ENCODE measurements around the gene GGACT. TPM values are rescaled to one million over a fixed set of nuclear protein-coding genes. Genes with fewer than 3 reads are reported as not detected.

The GGACT gene
- total RNA-seq, 2 donors from 2014 or later = 2.7 to 6.6 TPM

GRCh38 chr13:100541897-100542825, 46.4 kb downstream of the GGACT start:
- Mint-ChIP-seq H3K36me3 (ENCODE audit: low read depth) (no peaks in the 10 kb centered on the region), H3K4me3 (no peak overlapping the region), H3K4me1 (peaks cover 16% of the 10 kb centered on the region), H3K9me3 (no peaks in the 10 kb centered on the region), H3K27me3 (ENCODE audit: insufficient read depth) (no peaks in the 10 kb centered on the region), H3K27ac (no peak overlapping the region)
- H3K9me3 ChIP-seq (ENCODE audit: control insufficient read depth, low read length) = no peaks in the 10 kb centered on the region
- peaks cover 5% of the 10 kb centered on the region for H3K4me1 ChIP-seq (ENCODE audit: control insufficient read depth, insufficient read depth, low read length)
- H3K4me3 ChIP-seq (ENCODE audit: low read length) = no peak overlapping the region
- DNase-seq = no peak
- H3K36me3 ChIP-seq (ENCODE audit: control insufficient read depth, insufficient read depth, low read length) = no peaks in the 10 kb centered on the region
- no peak overlapping the region for H3K9ac ChIP-seq (ENCODE audit: extremely low read depth, low read length, poor library complexity, severe bottlenecking)
- no peaks in the 10 kb centered on the region for H3K27me3 ChIP-seq (ENCODE audit: control insufficient read depth, insufficient read depth, low read length, poor library complexity, severe bottlenecking)
- WGBS, 2 experiments (ENCODE audit: insufficient coverage in 1 of 2, insufficient read length in 1 of 2) = 94 to 98% methylated on average over 18 of the region's 18 CpGs
- no peak for TF ChIP-seq CTCF (conservative IDR thresholded peaks at IDR 0.05)
- H3K27ac ChIP-seq (ENCODE audit: low read depth, low read length) = no peak overlapping the region

GRCh38 chr13:100540621-100541020, 48.0 kb downstream of the GGACT start:
- H3K4me1 ChIP-seq (ENCODE audit: control insufficient read depth, insufficient read depth, low read length) = peaks cover 5% of the 10 kb centered on the region
- Mint-ChIP-seq H3K27me3 (ENCODE audit: insufficient read depth) (no peaks in the 10 kb centered on the region), H3K9me3 (no peaks in the 10 kb centered on the region), H3K4me3 (no peak overlapping the region), H3K27ac (no peak overlapping the region), H3K36me3 (ENCODE audit: low read depth) (no peaks in the 10 kb centered on the region), H3K4me1 (peaks cover 16% of the 10 kb centered on the region)
- DNase-seq = no peak
- H3K27me3 ChIP-seq (ENCODE audit: control insufficient read depth, insufficient read depth, low read length, poor library complexity, severe bottlenecking) = no peaks in the 10 kb centered on the region
- no peak overlapping the region for H3K27ac ChIP-seq (ENCODE audit: low read depth, low read length)
- H3K9ac ChIP-seq (ENCODE audit: extremely low read depth, low read length, poor library complexity, severe bottlenecking) = no peak overlapping the region
- H3K9me3 ChIP-seq (ENCODE audit: control insufficient read depth, low read length) = no peaks in the 10 kb centered on the region
- no peak overlapping the region for H3K4me3 ChIP-seq (ENCODE audit: low read length)
- no peak for TF ChIP-seq CTCF (conservative IDR thresholded peaks at IDR 0.05)
- no peaks in the 10 kb centered on the region for H3K36me3 ChIP-seq (ENCODE audit: control insufficient read depth, insufficient read depth, low read length)
- 94% methylated on average over 3 of the region's 3 CpGs; no CpG with 5 or more reads in 1 of the 2 experiments for WGBS, 2 experiments (ENCODE audit: insufficient coverage in 1 of 2, insufficient read length in 1 of 2)

GRCh38 chr13:100537951-100538462, 50.6 kb downstream of the GGACT start:
- Histone ChIP-seq H3K9ac (ENCODE audit: extremely low read depth, low read length, poor library complexity, severe bottlenecking) (no peak overlapping the region), H3K27ac (ENCODE audit: low read depth, low read length) (no peak overlapping the region), H3K36me3 (ENCODE audit: control insufficient read depth, insufficient read depth, low read length) (no peaks in the 10 kb centered on the region), H3K4me3 (ENCODE audit: low read length) (no peak overlapping the region), H3K27me3 (ENCODE audit: control insufficient read depth, insufficient read depth, low read length, poor library complexity, severe bottlenecking) (no peaks in the 10 kb centered on the region), H3K4me1 (ENCODE audit: control insufficient read depth, insufficient read depth, low read length) (peaks cover 5% of the 10 kb centered on the region), H3K9me3 (ENCODE audit: control insufficient read depth, low read length) (no peaks in the 10 kb centered on the region)
- Mint-ChIP-seq H3K4me1 (peaks cover 20% of the 10 kb centered on the region), H3K27me3 (ENCODE audit: insufficient read depth) (no peaks in the 10 kb centered on the region), H3K4me3 (no peak overlapping the region), H3K9me3 (no peaks in the 10 kb centered on the region), H3K36me3 (ENCODE audit: low read depth) (no peaks in the 10 kb centered on the region), H3K27ac (no peak overlapping the region)
- WGBS, 2 experiments (ENCODE audit: insufficient coverage in 1 of 2, insufficient read length in 1 of 2) = 89 to 95% methylated on average over 1 to 5 of the region's 5 CpGs
- TF ChIP-seq CTCF (conservative IDR thresholded peaks at IDR 0.05) = no peak
- no peak for DNase-seq

All from endodermal cell (in vitro differentiated cells).